Naive B cell (primary cell): Measurements from ENCODE around the gene ACTR1B. TPM values are rescaled to one million over a fixed set of nuclear protein-coding genes. Genes with fewer than 3 reads are reported as not detected.
"Not testable (repeated sequence)": the region's sequence is repeated elsewhere in the genome, so short reads cannot be mapped to it uniquely, and the experiment has no call there.

Experiments
- ATAC-seq, 2 donors: fragments of 150-1000 bp; cut with Tn5 transposase; 2 replicates each; pipeline ENCODE4 v1.10.0; 2021; ENCODE audit warnings: low read depth in 2 of 2, mild to moderate bottlenecking in 2 of 2, moderate library complexity in 2 of 2
- DNase-seq: peaks from one replicate; pipeline ENCODE4 v3.0.0; 2022
- H3K27ac Mint-ChIP-seq, 6 donors: one replicate each; pipeline ENCODE4 v1.8.0; 2020 to 2022; ENCODE audit warnings: mild to moderate bottlenecking in 6 of 6, mixed read lengths in 6 of 6, moderate library complexity in 5 of 6, inconsistent platforms in 2 of 6
- H3K27me3 Mint-ChIP-seq, 3 donors: one replicate each; pipeline ENCODE4 v1.8.0; 2021 to 2022; ENCODE audit warnings: mixed read lengths in 3 of 3, mild to moderate bottlenecking in 1 of 3
- H3K36me3 Mint-ChIP-seq, 2 donors: one replicate each; pipeline ENCODE4 v1.8.0; 2020 to 2022; ENCODE audit warnings: mixed read lengths in 2 of 2, inconsistent platforms in 1 of 2, mild to moderate bottlenecking in 1 of 2
- H3K4me1 Mint-ChIP-seq, 3 donors: one replicate each; pipeline ENCODE4 v1.8.0; 2020 to 2022; ENCODE audit warnings: mixed read lengths in 3 of 3, inconsistent platforms in 1 of 3, mild to moderate bottlenecking in 1 of 3, moderate library complexity in 1 of 3
- H3K4me3 Mint-ChIP-seq, 8 donors: one replicate each; pipeline ENCODE4 v1.8.0; 2020 to 2022; ENCODE audit warnings: mild to moderate bottlenecking in 8 of 8, mixed read lengths in 8 of 8, moderate library complexity in 8 of 8, inconsistent platforms in 2 of 8
- H3K9me3 Mint-ChIP-seq, 7 donors: one replicate each; pipeline ENCODE4 v1.8.0; 2020 to 2022; ENCODE audit warnings: mixed read lengths in 7 of 7, mild to moderate bottlenecking in 5 of 7, inconsistent platforms in 2 of 7, moderate library complexity in 1 of 7
- polyA plus RNA-seq, 6 donors: library from polyadenylated mRNA; unstranded; fragments of 300-500 nt; fragmentation: Illumina TruSeq; gene quantifications; one replicate each; pipeline ENCODE4 v1.2.3, GENCODE V29; 2021; ENCODE audit warnings: low read depth in 6 of 6

The ACTR1B gene
- polyA plus RNA-seq, 6 donors from 2014 or later = 8.7 to 13.9 (median 10.8) TPM

DNA sequence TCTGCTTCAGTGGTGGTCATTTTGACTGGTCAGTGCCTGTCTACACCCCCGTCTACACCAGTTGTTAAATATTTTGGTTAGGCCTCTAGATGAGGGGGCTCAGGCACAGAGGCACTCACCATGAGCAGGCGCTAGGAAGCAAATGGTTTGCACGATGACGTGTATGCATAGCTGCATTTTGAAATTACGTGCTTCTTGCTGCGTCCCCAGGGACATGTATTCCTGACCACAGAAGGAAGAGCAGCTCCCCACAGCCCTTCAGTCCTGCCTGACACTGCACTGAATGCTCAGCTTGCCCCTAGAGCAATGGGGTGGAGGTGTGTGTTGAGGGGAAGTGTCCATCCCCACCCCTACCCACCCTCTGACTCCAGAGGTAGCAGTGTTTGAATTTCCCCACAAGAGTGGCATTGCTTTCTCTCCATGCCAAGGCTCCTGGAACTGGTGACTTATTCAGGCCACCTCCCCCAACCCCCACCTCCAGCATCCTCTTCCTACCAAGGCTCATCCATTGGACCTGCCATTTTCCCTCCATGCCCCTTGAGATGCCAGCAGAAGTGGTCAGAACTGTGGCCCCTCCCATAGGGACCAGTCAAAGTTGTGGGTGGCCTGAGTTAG lies 38.1 kb upstream of the ACTR1B start:
- Mint-ChIP-seq H3K9me3 (no peaks in the 10 kb centered on the region), H3K36me3 (no peaks in the 10 kb centered on the region), H3K4me1 (peaks cover 4 to 12% (median 10%) of the 10 kb centered on the region in 3 donors), H3K4me3 (no peak overlapping the region), H3K27me3 (no peaks in the 10 kb centered on the region), H3K27ac (peak overlapping the region in 2 of 6 donors; percentile 66 to 75)
- DNase-seq = no peak
- ATAC-seq = no peak

DNA sequence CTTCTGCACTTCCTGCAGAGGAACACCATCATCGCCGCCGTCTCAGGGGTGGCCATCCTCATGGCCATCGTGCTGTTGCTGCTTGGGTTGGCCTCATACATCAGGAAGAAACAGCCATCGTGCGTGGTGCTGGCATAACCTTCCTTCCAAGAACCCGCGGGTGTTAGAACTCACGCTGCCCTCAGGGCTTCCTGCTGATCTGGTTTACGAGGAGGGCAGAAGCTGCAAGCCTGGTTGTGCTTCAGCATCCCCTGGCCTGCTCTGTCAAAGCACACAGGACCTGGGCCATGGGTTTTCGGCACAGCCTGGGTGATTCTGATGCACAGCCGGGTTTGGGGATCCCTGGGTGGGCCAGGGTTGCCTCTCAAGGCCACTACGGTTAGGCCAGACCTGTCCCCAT lies 37.3 kb upstream of the ACTR1B start:
- Mint-ChIP-seq H3K27ac (no peak overlapping the region), H3K4me1 (peaks cover 4 to 14% (median 13%) of the 10 kb centered on the region in 3 donors), H3K4me3 (no peak overlapping the region), H3K27me3 (no peaks in the 10 kb centered on the region), H3K36me3 (no peaks in the 10 kb centered on the region), H3K9me3 (no peaks in the 10 kb centered on the region)
- ATAC-seq (no peak), DNase-seq (no peak)

DNA sequence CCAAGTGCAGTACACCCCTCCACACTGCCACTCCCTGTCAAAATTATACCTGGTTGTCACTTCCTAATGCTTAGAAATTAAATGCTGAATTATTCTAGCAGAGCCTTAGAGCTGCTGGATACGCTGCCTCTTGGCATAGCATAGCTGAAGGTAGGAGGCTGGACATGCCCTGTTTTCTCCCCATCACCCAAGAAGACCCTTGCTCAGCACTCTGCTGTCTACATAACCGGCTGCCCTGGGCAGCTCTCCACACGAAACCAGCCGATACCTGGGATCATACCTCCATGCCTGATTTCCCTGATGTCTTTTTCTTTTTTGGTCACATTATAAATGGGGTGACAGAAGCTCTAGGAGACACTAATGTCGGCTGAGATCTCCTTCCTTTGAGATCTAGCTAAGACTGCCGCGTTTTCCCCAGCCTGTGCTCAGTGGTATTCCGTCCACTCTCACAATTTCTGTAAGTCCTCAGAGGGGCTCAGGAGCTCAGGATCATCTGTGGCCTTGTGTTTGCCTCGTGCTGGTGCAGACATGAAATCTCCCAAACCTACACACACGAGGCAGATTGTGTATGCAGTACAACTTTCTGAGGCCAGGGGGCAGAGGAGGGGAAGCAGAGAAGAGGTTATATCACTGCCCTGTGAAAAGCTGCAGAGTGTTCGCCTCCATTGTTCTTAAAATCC lies 36.1 kb upstream of the ACTR1B start:
- no peak overlapping the region for H3K4me3 Mint-ChIP-seq
- no peaks in the 10 kb centered on the region for H3K36me3 Mint-ChIP-seq
- peaks cover 0 to 4% (median 0%) of the 10 kb centered on the region in 3 donors for H3K27me3 Mint-ChIP-seq
- DNase-seq (peak; percentile 41), ATAC-seq (peak; percentile 66 to 67)
- H3K4me1 Mint-ChIP-seq = peaks cover 4 to 14% (median 13%) of the 10 kb centered on the region in 3 donors
- H3K9me3 Mint-ChIP-seq = no peaks in the 10 kb centered on the region
- H3K27ac Mint-ChIP-seq = peak overlapping the region in 1 of 6 donors; percentile 25

DNA sequence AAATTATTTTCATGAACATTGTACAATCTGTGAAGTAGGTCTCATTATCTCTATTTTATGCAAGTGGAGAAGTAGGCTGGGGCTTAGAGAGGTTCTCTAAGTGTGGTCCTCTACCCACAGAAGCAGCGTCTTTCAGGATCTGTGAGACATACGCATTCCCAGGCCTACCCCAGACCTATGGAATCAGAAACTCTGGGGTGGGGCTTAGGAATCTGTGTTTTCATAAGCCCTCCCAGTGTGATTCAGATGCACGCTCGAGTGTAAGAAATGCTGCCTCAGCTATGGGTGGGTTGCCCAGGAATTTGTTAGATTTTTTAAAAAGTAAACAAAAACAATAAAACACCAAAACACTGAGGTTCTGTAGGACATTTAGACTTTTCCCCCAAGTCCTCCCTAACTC lies 34.7 kb upstream of the ACTR1B start:
- Mint-ChIP-seq H3K27me3 (peaks cover 0 to 4% (median 0%) of the 10 kb centered on the region in 3 donors), H3K36me3 (no peaks in the 10 kb centered on the region), H3K4me1 (peaks cover 4 to 14% (median 13%) of the 10 kb centered on the region in 3 donors), H3K9me3 (no peaks in the 10 kb centered on the region), H3K27ac (no peak overlapping the region), H3K4me3 (no peak overlapping the region)
- no peak for DNase-seq
- ATAC-seq = no peak

DNA sequence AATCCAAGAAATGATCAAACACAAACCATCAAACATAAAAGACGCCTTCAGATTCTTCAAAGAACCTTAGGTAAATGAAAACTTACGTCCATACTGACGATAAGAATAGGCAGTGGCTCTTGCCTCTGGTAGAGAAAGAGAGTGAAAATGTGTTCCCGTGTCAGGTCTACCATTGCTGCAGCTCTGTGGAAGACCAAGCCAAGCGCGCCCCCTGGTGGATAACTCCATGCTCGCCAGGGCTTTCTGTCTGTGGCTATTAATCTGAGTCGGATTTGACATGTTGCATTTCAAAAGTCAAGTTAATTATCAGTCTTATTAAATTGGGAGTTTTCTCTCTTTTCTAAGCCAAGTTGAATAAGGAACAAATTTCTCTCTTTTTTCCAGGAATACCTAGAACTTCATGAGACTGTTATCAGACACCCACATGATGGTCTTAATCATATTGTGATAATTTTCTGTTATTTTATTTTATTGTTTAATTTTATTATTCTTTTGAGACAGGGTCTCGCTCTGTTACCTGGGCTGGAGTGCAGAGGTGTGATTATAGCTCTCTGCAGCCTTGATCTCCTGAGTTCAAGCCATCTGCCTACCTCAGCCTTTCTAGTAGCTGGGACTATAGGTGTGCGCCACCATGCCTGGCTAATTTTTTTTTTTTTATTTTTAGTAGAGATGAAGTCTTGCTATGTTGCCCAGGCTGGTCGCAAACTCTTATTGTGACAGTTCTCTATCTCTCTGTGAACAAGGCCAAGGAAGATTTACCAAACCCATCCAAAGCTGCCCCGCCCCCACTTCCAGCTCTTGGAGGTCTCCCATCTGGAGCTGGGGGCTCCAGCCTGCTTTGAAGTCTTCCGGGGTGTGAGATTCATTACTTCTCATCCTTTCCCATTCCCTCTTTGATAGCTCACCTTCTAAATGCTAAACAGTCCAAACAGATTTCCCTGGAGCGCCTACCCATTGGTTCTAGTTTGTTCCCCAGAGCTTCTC lies 33.7 kb upstream of the ACTR1B start:
- Mint-ChIP-seq H3K9me3 (no peaks in the 10 kb centered on the region), H3K27ac (peak overlapping the region in 1 of 6 donors; percentile 66), H3K4me3 (peak overlapping the region in 3 of 8 donors; percentile 30 to 72 (median 64))

DNA sequence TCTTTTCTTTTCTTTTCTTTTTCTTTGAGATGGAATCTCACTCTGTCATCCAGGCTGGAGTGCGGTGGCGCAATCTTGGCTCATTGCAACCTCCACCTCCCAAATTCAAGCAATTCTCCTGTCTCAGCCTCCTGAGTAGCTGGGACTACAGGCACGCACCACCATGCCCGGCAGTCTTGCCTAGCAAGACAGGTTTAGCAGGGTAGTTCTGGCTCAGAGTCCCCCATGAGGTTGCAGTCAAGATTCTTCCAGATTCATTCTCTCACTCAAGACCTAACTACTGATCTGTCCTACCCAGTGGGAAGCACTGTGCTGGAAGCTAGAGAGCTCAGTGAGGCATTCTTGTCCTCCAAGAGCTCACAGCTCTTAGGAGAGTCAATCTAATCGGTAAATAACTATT lies 31.9 kb upstream of the ACTR1B start:
- no peaks in the 10 kb centered on the region for H3K9me3 Mint-ChIP-seq
- H3K4me3 Mint-ChIP-seq = no peak overlapping the region
- no peak for DNase-seq
- H3K4me1 Mint-ChIP-seq = peaks cover 4 to 23% (median 17%) of the 10 kb centered on the region in 3 donors
- H3K36me3 Mint-ChIP-seq = no peaks in the 10 kb centered on the region
- peaks cover 0 to 4% (median 0%) of the 10 kb centered on the region in 3 donors for H3K27me3 Mint-ChIP-seq
- peak overlapping the region in 2 of 6 donors; percentile 32 to 77 for H3K27ac Mint-ChIP-seq
- no peak for ATAC-seq

More for the DNA sequence above, 33.7 kb upstream of the ACTR1B start:
- DNase-seq (peak; percentile 81), ATAC-seq (peak; percentile 93 to 96)
- Mint-ChIP-seq H3K27me3 (peaks cover 0 to 4% (median 0%) of the 10 kb centered on the region in 3 donors), H3K4me1 (peaks cover 4 to 14% (median 13%) of the 10 kb centered on the region in 3 donors), H3K36me3 (no peaks in the 10 kb centered on the region)

DNA sequence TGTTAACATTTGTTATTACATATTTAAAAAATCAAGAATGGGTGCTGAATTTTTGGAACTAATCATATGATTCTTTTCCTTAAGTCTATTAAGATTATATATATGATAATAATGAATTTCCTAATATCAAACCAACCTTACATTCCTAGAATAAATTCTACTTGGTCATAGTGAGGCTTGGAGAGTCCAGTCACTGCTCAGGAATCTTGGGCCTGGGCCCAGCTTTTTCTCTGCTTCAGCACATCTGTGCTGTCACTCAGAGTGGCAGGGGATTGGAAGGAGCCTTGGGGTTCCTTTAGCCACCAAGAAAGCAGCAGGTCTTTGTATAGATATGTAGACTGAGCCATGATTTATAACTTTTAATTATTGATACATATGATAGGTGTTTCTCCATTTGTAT lies 29.6 kb upstream of the ACTR1B start:
- Mint-ChIP-seq H3K27me3 (peaks cover 0 to 4% (median 0%) of the 10 kb centered on the region in 3 donors), H3K27ac (no peak overlapping the region), H3K4me3 (no peak overlapping the region), H3K9me3 (no peaks in the 10 kb centered on the region), H3K36me3 (no peaks in the 10 kb centered on the region), H3K4me1 (peaks cover 4 to 15% (median 11%) of the 10 kb centered on the region in 3 donors)
- ATAC-seq = no peak
- DNase-seq = no peak

DNA sequence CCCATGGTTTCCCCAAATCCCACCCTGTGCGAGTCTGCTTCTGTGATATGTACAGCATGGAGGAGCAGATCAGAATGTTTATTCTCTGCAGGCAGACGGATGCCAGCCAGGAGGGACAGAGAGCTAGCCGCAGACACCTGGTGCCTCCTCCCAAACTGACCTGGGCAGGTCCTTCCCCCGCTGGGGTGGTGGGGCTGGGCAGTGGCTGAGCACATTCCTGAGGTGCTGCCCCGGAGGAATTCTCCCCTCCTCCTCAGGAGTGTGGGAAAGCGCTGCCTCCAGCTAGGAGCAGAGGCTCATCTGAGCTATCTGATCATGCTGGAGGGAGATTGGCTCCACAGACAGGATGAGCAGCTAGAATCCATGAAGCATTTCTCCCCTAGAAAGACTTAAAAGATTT lies 27.3 kb upstream of the ACTR1B start:
- H3K27me3 Mint-ChIP-seq = peaks cover 0 to 4% (median 0%) of the 10 kb centered on the region in 3 donors

DNA sequence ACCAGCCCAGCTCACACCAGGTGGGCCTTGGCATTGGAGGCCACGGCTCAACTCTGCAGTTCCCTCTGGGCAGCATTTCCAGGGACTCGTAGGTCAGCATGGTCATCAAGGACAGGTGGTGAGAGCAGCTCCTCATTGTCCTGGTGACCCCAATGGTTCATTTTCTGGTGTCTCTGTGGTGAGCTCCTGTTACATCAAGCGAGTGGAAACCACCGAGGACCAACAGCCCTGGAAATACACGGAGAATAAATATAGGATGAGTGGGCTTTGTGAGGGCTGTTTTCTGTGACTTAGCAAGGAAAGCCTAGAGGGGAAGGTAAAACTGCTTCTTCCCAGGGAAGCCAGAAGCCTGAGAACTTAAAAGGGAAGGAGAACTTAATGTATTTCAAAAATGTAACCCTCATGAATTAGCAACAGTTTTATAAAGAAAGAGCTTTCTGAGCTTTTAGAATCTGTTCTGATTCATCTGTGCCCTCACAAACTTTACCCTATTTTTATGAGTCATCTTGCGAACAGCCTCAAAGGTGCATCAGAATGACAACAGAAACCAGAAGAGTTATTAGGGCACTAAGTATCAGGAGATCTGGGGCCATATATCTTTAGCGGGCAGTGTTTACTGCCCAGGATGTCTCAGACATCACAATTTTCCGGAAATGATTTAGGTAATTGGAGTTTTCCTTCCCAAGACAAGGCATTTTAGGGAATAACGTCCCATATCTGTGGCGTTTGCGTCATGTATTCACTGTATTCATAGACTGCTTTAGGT lies 24.4 kb upstream of the ACTR1B start:
- no peak for DNase-seq
- Mint-ChIP-seq H3K9me3 (no peaks in the 10 kb centered on the region), H3K4me3 (no peak overlapping the region), H3K4me1 (peaks cover 0 to 9% (median 4%) of the 10 kb centered on the region in 3 donors), H3K27ac (peak overlapping the region in 1 of 6 donors; percentile 55), H3K36me3 (no peaks in the 10 kb centered on the region), H3K27me3 (no peaks in the 10 kb centered on the region)
- ATAC-seq = no peak

More for the DNA sequence above, 27.3 kb upstream of the ACTR1B start:
- DNase-seq (no peak), ATAC-seq (no peak)
- Mint-ChIP-seq H3K4me3 (peak overlapping the region in 1 of 8 donors; percentile 44), H3K36me3 (no peaks in the 10 kb centered on the region), H3K4me1 (peaks cover 0 to 9% (median 4%) of the 10 kb centered on the region in 3 donors), H3K9me3 (no peaks in the 10 kb centered on the region), H3K27ac (peak overlapping the region in 2 of 6 donors; percentile 62 to 67)

DNA sequence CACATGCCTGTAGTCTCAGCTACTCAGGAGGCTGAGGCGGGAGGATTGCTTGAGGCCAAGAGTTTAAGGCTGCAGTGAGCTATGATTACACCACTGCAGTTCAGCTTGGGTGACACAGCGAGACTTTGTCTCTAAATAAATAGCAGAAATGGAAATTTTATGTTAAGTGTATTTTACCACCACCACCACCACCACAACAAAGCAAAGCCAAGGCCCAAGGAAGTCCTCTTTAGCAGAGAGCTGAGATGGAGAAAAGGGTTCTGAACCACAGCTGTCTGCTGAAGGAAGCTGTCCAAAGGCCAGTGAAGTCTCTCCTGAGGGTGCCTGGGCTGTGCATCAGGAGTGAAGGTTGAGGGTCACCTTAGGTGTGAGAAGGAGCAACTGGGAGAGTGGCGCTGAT lies 23.4 kb upstream of the ACTR1B start:
- DNase-seq, ATAC-seq, H3K4me1 Mint-ChIP-seq, H3K4me3 Mint-ChIP-seq, H3K9me3 Mint-ChIP-seq, H3K27ac Mint-ChIP-seq, H3K27me3 Mint-ChIP-seq, H3K36me3 Mint-ChIP-seq: not testable (repeated sequence)

DNA sequence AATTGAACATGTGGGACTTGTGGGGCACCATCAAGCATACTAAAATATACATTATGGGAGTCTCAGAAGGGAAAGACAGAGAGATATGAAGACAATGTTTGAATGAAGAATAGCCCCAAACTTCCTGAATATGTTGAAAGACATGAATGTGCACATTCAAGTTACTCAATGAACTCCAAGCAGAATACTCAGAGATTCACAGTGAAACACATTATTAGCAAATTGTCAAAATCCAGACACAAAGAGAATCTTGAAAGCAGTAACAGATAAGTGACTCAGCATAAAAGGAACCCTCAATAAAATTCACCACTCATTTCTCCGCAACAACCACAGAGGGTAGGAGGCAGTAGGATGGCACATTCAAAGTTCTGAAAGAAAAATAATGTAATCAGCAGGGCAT lies 14.5 kb upstream of the ACTR1B start:
- no peak for DNase-seq
- peaks cover 0 to 4% of the 10 kb centered on the region in 2 donors for H3K36me3 Mint-ChIP-seq
- ATAC-seq = no peak

DNA sequence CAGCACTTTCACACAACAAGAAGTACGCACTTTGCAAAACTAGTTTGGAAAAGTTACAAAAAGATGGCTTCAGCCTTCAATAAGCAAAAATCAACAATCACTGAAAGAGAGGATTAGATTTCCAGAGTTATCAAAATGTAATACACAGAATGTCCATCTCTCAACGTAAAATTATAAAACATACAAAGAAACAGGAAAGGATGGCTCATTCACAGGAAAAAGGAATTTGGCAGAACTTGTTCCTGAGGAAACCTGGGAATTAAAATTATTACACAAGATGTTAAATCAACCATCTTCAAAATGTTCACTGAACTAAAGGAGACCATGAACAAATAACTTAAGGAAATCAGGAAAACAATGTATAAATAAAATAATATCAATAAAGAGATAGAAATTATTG lies 13.6 kb upstream of the ACTR1B start:
- Mint-ChIP-seq H3K9me3 (peaks cover 0 to 4% (median 0%) of the 10 kb centered on the region in 7 donors), H3K27me3 (no peaks in the 10 kb centered on the region), H3K36me3 (peaks cover 0 to 4% of the 10 kb centered on the region in 2 donors), H3K27ac (no peak overlapping the region), H3K4me3 (no peak overlapping the region), H3K4me1 (peaks cover 0 to 4% (median 0%) of the 10 kb centered on the region in 3 donors)
- no peak for DNase-seq
- ATAC-seq = no peak

More for the DNA sequence above, 14.5 kb upstream of the ACTR1B start:
- peaks cover 0 to 4% (median 0%) of the 10 kb centered on the region in 7 donors for H3K9me3 Mint-ChIP-seq
- H3K27me3 Mint-ChIP-seq = no peaks in the 10 kb centered on the region
- H3K4me1 Mint-ChIP-seq = peaks cover 0 to 4% (median 0%) of the 10 kb centered on the region in 3 donors
- H3K4me3 Mint-ChIP-seq = no peak overlapping the region
- H3K27ac Mint-ChIP-seq = no peak overlapping the region
